ENCODE measurements around the gene CAMK2N1.

The CAMK2N1 gene

DNA sequence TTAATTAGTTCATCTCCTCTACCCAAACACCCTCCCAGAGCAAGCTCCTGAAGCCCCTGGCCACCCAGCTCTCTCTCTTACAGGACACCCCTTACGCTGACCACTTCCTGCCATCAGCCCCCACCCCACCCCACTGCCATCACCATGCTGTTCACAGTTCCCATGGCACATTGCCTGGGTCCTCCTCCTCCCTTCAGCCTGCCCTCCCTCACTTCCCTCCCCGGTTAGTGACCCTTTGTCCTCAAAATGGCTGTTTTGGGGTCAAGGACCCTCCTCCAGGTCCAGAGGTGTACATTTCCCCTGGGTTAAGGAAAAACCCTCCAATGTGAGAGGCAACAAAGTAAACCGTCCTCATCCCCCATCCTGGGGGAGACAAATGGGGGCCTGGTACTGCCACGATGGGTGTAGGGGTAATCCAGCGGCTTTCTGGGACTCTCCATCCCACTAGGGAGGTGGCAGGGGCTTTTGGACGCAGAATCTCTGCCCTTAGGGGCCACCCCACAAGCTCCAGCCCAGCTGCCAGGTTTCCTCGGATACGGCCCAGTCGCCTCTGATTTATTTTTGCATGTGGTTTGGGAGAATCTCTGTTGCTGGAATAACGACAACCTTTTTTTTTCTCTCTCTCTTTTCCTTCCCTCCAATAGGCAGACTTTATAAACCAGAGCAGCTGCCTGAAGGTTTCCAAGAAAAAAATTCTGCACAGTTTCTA lies 8.5 kb downstream of the CAMK2N1 start:
- no peak for DNase-seq

GRCh38 chr1:20476265-20477038 lies 9.6 kb downstream of the CAMK2N1 start:
- no peak for DNase-seq

DNA sequence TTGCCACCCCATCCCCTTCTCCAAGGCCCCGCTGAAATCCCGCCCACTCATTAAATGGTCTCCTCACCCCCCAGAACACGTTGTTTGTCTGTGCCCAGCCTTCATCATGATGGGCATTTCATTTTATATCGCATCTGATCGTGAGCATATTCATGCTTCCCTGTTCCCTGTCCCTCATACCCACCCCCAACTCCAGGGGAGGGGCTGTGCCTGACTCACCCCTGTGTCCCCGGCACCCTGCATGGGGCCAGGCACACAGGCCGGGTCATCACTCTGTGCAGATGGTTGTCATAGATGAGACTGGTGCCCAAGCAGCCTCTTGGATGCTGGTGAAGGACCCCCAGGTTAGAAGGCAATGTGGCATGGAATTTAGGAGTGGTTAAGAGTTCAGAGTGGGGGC lies 11.0 kb downstream of the CAMK2N1 start:
- DNase-seq = no peak

DNA sequence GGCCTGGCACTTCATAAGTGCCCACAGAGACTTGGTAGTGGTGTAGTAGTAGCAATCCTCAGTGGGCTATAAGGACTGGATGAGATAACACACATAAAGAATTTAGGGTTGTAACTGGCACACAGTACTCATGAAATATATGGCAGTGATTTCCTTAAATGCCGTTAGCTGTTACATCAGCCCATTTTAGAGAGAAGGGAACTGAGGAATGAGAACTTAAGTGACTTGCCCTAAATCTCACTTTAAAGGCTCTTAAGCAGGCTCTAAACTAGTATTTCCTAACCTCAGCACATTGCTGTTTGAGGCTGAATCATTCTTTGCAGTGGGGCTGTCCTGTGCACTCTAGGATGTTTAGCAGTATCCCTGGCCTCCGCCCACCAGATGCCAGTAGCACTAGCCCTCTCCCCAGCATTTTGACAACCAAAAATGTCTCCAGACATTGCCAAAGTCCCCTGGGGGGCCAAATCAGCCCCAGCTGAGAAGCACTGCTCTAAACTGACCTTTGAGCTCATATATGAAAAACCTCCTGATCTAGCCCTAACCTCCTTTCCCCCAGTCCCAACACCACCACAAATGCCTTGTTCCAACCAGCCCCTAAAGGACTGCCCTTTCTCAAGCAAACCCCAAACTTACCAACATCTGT lies 11.6 kb downstream of the CAMK2N1 start:
- DNase-seq = no peak

DNA sequence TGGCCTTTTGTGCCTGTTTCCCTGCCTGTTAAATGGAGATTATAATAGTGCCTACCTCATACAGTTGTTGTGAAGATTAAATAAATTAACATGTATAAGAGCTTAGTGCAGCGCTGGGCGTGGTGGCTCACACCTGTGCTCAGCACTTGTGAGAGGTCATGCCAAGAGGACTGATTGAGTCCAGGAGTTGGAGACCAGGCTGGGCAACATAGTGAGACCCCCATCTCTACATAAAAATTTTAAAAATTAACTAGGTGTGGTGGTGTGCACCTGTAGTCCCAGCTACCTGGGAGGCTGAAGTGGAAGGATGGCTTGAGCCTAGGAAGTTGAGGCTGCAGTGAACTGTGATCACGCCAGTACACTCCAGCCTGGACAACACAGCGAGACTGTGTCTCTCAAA lies 12.1 kb downstream of the CAMK2N1 start:
- DNase-seq = no peak

GRCh38 chr1:20472860-20473711 lies 12.9 kb downstream of the CAMK2N1 start:
- DNase-seq = no peak

- DNase-seq = no peak
Measured at GRCh38 chr1:20472121-20472520, 13.9 kb downstream of the CAMK2N1 start.

DNA sequence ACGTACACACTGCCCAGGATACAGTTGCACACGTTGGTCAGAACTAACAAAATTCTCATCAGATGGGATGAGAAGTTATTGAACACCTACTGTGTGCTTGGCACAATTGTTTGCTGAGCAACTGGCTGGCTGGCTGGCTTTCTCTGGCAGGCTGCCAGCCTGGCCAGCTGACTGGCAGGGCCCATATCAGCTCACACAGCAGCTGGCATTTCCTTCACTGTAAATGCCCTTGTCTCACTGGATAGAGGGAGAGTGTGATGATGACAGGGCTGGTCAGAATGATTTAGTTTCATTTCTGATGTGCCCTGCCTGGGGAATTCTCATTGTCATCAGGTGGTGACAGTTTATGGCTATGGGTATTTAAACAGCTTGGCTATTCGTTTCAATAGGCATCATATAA lies 15.8 kb downstream of the CAMK2N1 start:
- DNase-seq = no peak

DNA sequence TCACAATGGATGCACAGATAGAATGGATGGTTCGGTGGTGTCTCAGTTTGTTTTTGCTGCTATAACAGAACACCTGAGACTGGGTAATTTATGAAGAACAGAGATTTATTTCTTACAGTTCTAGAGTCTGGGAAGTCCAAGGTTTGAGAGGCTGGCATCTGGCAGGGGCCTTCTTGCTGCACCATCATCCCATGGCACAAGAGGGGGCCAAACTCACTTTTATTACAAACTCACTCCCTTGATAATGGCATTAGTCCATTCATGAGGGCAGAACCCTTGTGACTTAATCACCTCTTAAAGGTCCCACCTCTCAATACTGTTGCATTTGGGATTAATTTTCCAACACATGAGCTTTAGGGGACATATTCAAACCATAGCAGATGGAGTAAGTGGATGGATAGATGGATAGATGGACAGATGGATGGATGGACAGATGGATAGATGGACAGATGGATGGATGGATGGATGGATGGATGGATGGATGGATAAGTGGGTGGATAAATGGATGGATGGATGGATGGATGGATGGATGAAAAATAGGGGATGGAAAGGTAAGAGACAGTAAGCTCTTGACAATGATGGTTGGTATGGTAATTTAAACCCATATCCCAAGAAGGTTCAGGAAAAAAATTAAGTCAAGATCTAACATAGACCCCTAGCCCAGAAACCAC lies 16.5 kb downstream of the CAMK2N1 start:
- no peak for DNase-seq

DNA sequence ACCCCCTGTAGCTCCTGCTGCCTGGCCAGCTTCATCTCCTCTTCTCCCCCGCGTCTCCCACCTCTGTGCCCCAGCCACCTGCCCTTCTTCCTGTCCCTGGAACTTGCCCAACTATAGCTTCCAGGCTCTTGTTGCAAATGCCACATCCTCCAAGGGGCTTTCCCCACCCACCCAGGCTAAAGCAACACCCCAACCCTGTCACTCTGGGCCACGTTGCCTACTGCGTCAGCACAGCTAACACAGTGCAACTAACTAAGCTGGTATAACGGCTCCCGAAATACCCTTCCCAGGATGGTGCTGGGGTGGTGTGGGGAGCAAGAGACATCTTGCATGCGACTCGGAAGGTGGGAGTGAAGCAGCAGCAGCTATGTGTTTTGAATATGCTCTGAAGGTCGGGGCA lies 19.7 kb downstream of the CAMK2N1 start:
- no peak for DNase-seq

GRCh38 chr1:20465187-20465586 lies 20.8 kb downstream of the CAMK2N1 start:
- no peak for DNase-seq

DNA sequence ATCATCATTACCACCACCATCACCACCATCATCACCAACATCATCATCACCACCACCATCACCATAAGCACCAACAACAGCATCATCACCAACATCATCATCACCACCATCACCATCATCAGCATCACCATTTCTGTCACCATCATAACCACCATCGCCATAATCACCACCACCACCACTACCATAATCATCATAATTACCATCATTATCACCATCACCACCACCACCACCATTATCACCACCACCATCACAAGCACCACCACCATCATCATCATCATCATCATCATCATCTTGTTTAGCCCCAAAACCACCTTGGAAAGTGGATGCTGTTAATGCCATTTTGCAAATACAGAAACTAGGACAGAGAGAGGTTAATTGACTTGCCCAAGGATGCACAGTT lies 22.5 kb downstream of the CAMK2N1 start:
- no peak for DNase-seq

DNA sequence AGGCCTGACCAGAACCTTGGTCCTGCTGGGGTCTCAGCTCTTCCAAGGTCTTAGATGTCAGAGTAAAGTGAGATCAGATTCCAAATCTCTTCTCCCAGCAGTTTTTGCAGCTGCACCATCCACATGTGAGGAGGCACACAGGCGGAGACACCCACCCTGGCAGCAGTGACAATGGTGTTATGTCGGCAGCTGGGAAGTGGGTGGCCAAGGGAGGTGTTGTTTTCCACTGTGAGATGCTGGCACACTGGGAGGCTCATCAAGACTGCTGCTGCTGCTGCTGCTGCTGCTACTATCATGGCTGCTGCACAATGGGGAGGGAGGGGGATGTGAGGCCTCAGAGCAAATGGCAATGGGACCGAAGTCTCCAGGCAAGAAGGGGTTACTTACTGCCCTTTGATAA lies 23.6 kb downstream of the CAMK2N1 start:
- no peak for DNase-seq

- no peak for DNase-seq
Measured at GRCh38 chr1:20458717-20459116, 27.3 kb downstream of the CAMK2N1 start.

DNA sequence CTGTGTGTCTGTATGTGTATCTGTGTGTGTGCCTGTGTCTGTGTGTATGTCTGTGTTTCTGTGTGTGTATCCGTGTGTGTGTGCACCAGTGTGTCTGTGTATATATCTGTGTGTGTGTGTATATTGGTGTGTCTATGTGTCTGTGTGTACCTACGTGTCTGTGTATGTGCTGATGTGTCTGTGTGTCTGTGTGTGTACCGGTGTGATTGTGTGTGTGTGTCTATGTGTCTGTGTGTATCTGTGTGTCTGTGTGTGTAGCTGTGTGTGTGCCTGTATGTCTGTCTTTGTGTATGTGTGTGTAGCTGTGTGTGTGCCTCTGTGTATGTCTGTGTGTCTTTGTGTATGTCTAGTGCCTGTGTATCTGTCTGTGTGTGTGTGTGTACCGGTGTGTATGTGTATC lies 32.0 kb downstream of the CAMK2N1 start:
- no peak for DNase-seq

- DNase-seq = no peak
Measured at GRCh38 chr1:20449735-20450311, 36.2 kb downstream of the CAMK2N1 start.

- no peak for DNase-seq
Measured at GRCh38 chr1:20448671-20449071, 37.3 kb downstream of the CAMK2N1 start.

DNA sequence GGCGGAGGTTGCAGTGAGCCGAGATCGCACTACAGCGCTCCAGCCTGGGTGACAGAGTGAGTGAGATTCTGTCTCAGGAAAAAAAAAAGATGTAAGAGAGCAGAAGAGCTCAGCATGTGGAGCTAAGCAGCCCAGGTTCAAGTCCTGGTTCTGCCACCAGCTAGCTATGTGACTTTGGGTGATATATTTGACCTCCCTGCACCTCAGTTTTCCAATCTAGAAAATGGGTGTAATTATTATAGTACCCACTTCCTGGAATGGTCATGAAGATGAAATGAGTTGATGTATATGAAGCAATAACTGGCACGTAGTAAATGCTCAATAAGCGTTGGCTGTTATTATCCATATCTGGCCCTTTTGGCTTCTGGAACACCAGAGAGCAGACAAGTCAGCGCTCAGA lies 38.2 kb downstream of the CAMK2N1 start:
- no peak for DNase-seq

GRCh38 chr1:20446796-20447195 lies 39.2 kb downstream of the CAMK2N1 start:
- DNase-seq = no peak

GRCh38 chr1:20445956-20446355 lies 40.1 kb downstream of the CAMK2N1 start:
- DNase-seq = no peak

DNA sequence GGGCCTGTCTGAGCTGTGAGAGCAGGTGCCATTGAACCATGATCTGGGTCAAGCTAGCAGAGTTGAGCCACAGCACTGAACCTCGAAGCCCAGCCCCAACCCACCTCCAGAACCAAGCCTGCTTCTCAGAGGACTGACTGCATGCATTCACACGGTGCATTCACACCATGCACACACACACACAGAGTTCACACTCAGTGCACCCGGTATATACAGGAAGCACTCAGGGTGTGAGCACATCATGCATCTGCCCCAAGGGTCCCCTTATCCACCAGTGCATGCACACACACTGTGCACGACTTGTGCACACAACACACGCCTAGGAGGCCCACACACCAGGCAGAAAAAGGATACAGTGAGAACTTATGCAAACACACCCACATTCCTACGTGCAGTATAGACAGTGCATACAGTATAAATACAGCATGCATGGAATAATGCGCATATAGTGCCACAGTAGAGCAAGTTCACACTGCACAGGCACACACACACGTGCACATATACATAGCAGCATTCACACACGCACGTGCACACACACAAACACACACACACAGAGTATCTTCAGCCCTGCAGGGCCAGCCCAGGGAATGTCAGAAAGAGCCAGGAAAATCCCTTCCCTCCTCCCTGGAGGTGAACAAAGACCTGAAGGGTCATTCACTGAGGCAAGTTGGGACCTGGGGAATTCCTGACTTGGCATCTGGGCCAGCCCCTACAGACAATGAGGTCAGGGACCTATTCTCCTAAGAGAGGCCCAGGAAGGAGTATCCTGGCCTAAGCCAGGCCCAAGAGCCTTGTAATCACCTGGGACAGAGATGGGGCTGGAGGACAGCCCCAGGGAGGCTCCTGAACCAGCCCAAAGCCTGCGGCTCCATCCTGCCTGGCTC lies 42.1 kb downstream of the CAMK2N1 start:
- no peak for DNase-seq
